Naive thymus-derived CD8-positive, alpha-beta T cell (primary cell): ENCODE data around the gene EIF4G2. TPM values are rescaled to one million over a fixed set of nuclear protein-coding genes. Genes with fewer than 3 reads are reported as not detected.
A peak's percentile ranks its signal among the peaks of the same experiment; 100 is the strongest.

ENCODE experiments used
- ATAC-seq, 2 donors: fragments of 150-1000 bp; cut with Tn5 transposase in 1 of 2; sonication (Bioruptor Pico), chemical (Tn5 transposase) in 1 of 2; 1 replicate in 1 of 2; 2 replicates in 1 of 2; pipeline ENCODE4 v1.10.0; 2021; ENCODE audit warnings: mild to moderate bottlenecking in 2 of 2, moderate library complexity in 2 of 2
- POLR2A ChIA-PET: fragments of 350-600 bp; sonication (Branson Sonifier 250); formaldehyde crosslinking; loops from one replicate; lab custom pipeline; 2021; ENCODE audit warnings: antibody characterized with exemption; lab: Charles Lee
- DNase-seq, 10 donors: peaks; one replicate each; pipeline versions ENCODE4 v3.0.0 to v3.0.0-alpha.2; 2020 to 2022
- H3K27ac Mint-ChIP-seq, 10 donors: one replicate each; pipeline ENCODE4 v1.8.0; 2020 to 2022; ENCODE audit warnings: mild to moderate bottlenecking in 10 of 10, mixed read lengths in 10 of 10, moderate library complexity in 4 of 10, inconsistent platforms in 1 of 10
- H3K27me3 Mint-ChIP-seq, 5 donors: one replicate each; pipeline ENCODE4 v1.8.0; 2021 to 2022; ENCODE audit warnings: mixed read lengths in 5 of 5
- H3K36me3 Mint-ChIP-seq, 3 donors: one replicate each; pipeline ENCODE4 v1.8.0; 2020 to 2022; ENCODE audit warnings: mixed read lengths in 3 of 3, mild to moderate bottlenecking in 2 of 3, inconsistent platforms in 1 of 3
- H3K4me1 Mint-ChIP-seq, 4 donors: one replicate each; pipeline ENCODE4 v1.8.0; 2021 to 2022; ENCODE audit warnings: mixed read lengths in 4 of 4
- H3K4me3 Mint-ChIP-seq, 10 donors: one replicate each; pipeline ENCODE4 v1.8.0; 2020 to 2022; ENCODE audit warnings: mild to moderate bottlenecking in 10 of 10, mixed read lengths in 10 of 10, moderate library complexity in 6 of 10, inconsistent platforms in 1 of 10
- H3K9me3 Mint-ChIP-seq, 9 donors: one replicate each; pipeline ENCODE4 v1.8.0; 2020 to 2022; ENCODE audit warnings: mixed read lengths in 9 of 9, mild to moderate bottlenecking in 3 of 9, inconsistent platforms in 1 of 9, moderate library complexity in 1 of 9
- polyA plus RNA-seq, 3 donors: library from polyadenylated mRNA; unstranded; fragments of 300-500 nt; fragmentation: Illumina TruSeq; gene quantifications; one replicate each; pipeline ENCODE4 v1.2.3, GENCODE V29; 2021
- total RNA-seq, 8 experiments: library from RNA in 2 of 8; stranded (reverse) in 2 of 8; gene quantifications; one replicate each; pipeline ENCODE4 v1.2.3 and lab custom pipeline; 2021 to 2026

EIF4G2 gene
- total and polyA plus RNA-seq, 5 experiments from 2014 or later: 315 to 638 (median 425) TPM

- peak in 1 of 10 donors; percentile 17 for DNase-seq
- no peak for ATAC-seq
- H3K9me3 Mint-ChIP-seq: no peaks in the 10 kb centered on the region
- no peak overlapping the region for H3K27ac Mint-ChIP-seq
- no peaks in the 10 kb centered on the region for H3K27me3 Mint-ChIP-seq
- POLR2A ChIA-PET: interaction anchor here (0.8 kb wide), 1 partner anchor 20 kb away, joined by 3 read pairs; the partner anchor contains the start of gene CTR9
- peaks cover 1 to 46% (median 13%) of the 10 kb centered on the region in 3 donors for H3K36me3 Mint-ChIP-seq
- peaks cover 0 to 1% (median 0%) of the 10 kb centered on the region in 4 donors for H3K4me1 Mint-ChIP-seq
- no peak overlapping the region for H3K4me3 Mint-ChIP-seq
Measured at GRCh38 chr11:10770626-10771254, 38.0 kb downstream of the EIF4G2 start.

- POLR2A ChIA-PET: no interaction called here
- H3K36me3 Mint-ChIP-seq: peaks cover 14 to 44% (median 24%) of the 10 kb centered on the region in 3 donors
- no peaks in the 10 kb centered on the region for H3K9me3 Mint-ChIP-seq
- H3K4me3 Mint-ChIP-seq: no peak overlapping the region
- H3K27me3 Mint-ChIP-seq: no peaks in the 10 kb centered on the region
- H3K27ac Mint-ChIP-seq: no peak overlapping the region
- H3K4me1 Mint-ChIP-seq: peaks cover 0 to 5% (median under 1%) of the 10 kb centered on the region in 4 donors
- DNase-seq: no peak
- no peak for ATAC-seq
Measured at GRCh38 chr11:10764412-10764811, 44.3 kb downstream of the EIF4G2 start.

DNA sequence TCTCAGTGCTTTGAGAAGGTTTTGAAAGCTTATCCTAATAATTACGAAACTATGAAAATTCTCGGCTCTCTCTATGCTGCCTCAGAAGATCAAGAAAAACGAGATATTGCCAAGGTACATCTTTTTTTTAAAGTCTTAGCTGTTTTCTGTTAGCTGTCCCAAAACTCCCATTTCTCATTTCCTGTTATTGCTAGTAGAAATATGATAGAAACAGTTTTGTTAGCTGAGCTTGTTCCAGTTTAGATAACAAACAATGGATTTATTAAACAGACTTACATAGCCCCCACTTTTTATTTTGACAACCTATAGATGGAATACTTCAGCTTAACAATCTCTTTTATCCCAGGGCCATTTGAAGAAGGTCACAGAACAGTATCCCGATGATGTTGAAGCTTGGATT, 45.0 kb downstream of the EIF4G2 start:
- H3K27ac Mint-ChIP-seq: peak overlapping the region in 1 of 10 donors; percentile 31
- POLR2A ChIA-PET: no interaction called here

DNA sequence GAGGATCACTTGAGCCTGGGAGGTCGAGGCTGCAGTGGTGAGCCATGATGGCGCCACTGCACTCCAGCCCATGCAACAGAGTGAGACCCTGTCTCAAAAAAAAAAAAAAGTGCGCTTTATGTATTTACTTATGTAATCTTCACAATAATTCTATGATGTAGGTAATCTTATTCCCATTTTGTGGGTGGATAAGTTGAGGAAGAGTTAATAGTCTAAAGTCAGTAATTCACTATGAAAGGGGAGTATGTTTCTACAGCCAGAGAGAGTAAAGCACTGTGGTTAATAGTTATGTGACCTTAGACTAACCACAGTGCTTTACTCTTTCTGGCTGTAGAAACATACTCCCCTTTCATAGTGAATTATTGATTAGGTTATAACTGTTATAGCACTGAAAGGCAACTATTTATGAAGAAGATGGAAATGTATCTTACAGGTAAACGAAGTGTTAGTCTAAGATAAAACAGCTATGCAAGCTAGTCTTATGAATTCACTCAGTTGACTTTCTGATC, 45.8 kb downstream of the EIF4G2 start:
- H3K27me3 Mint-ChIP-seq: no peaks in the 10 kb centered on the region
- no peaks in the 10 kb centered on the region for H3K9me3 Mint-ChIP-seq
- POLR2A ChIA-PET: no interaction called here
- peak overlapping the region in 1 of 10 donors; percentile 54 for H3K27ac Mint-ChIP-seq
- no peak for DNase-seq
- peaks cover 14 to 44% (median 22%) of the 10 kb centered on the region in 3 donors for H3K36me3 Mint-ChIP-seq
- H3K4me3 Mint-ChIP-seq: no peak overlapping the region
- peaks cover 0 to 5% (median under 1%) of the 10 kb centered on the region in 4 donors for H3K4me1 Mint-ChIP-seq
- no peak for ATAC-seq

More for the DNA sequence above, 45.0 kb downstream of the EIF4G2 start:
- Mint-ChIP-seq H3K4me1 (peaks cover 0 to 5% (median under 1%) of the 10 kb centered on the region in 4 donors), H3K36me3 (peaks cover 14 to 44% (median 22%) of the 10 kb centered on the region in 3 donors), H3K9me3 (no peaks in the 10 kb centered on the region), H3K27me3 (no peaks in the 10 kb centered on the region), H3K4me3 (no peak overlapping the region)
- ATAC-seq (no peak), DNase-seq (no peak)

GRCh38 chr11:10762185-10762584, 46.5 kb downstream of the EIF4G2 start:
- Mint-ChIP-seq H3K27ac (peak overlapping the region in 3 of 10 donors; percentile 1 to 70 (median 25)), H3K27me3 (no peaks in the 10 kb centered on the region), H3K36me3 (peaks cover 14 to 44% (median 16%) of the 10 kb centered on the region in 3 donors), H3K9me3 (no peaks in the 10 kb centered on the region), H3K4me3 (no peak overlapping the region), H3K4me1 (peaks cover 0 to 5% (median under 1%) of the 10 kb centered on the region in 4 donors)
- POLR2A ChIA-PET: no interaction called here
- ATAC-seq: no peak
- DNase-seq: no peak

- Mint-ChIP-seq H3K27ac (peak overlapping the region in 1 of 10 donors; percentile 22), H3K36me3 (peaks cover 11 to 45% (median 14%) of the 10 kb centered on the region in 3 donors), H3K4me1 (peaks cover 0 to 5% (median under 1%) of the 10 kb centered on the region in 4 donors), H3K9me3 (no peaks in the 10 kb centered on the region), H3K27me3 (no peaks in the 10 kb centered on the region), H3K4me3 (no peak overlapping the region)
- POLR2A ChIA-PET: no interaction called here
- no peak for ATAC-seq
- no peak for DNase-seq
Measured at GRCh38 chr11:10761085-10761698, 47.5 kb downstream of the EIF4G2 start.

- Mint-ChIP-seq H3K9me3 (no peaks in the 10 kb centered on the region), H3K27me3 (no peaks in the 10 kb centered on the region), H3K36me3 (peaks cover 10 to 54% (median 12%) of the 10 kb centered on the region in 3 donors), H3K4me1 (peaks cover 0 to 9% (median 4%) of the 10 kb centered on the region in 4 donors), H3K4me3 (no peak overlapping the region), H3K27ac (no peak overlapping the region)
- ATAC-seq: no peak
- POLR2A ChIA-PET: no interaction called here
- no peak for DNase-seq
Measured at GRCh38 chr11:10758957-10759356, 49.8 kb downstream of the EIF4G2 start.

DNA sequence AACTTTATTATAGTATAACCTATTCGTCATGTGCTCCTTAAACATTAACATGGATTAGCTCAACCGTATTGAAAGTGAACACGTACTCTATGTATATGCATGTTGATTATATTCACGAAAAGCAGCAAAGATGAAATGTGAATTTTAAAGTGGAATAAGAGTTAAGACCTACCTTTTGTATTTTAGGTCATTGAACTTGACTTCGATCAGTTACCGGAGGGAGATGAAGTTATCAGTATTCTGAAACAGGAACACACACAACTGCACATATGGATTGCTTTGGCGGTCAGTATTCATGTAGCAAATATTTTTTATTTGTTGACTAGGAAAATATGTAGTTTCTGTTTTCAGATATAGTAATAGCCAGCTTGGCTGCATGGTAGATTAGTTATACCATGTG, 56.2 kb downstream of the EIF4G2 start:
- ATAC-seq (no peak), DNase-seq (no peak)
- Mint-ChIP-seq H3K27ac (peak overlapping the region in 3 of 10 donors; percentile 13 to 96 (median 24)), H3K36me3 (peaks cover 0 to 32% (median 9%) of the 10 kb centered on the region in 3 donors), H3K9me3 (no peaks in the 10 kb centered on the region), H3K27me3 (no peaks in the 10 kb centered on the region), H3K4me3 (peak overlapping the region; percentile 26 to 97 (median 96)), H3K4me1 (peaks cover 7 to 32% (median 24%) of the 10 kb centered on the region in 4 donors)
- POLR2A ChIA-PET: interaction anchor here (0.5 to 3.8 kb wide), 2 partner anchors 26 to 56 kb away, joined by 3 to 46 read pairs; partner anchors contain the start of gene EIF4G2

DNA sequence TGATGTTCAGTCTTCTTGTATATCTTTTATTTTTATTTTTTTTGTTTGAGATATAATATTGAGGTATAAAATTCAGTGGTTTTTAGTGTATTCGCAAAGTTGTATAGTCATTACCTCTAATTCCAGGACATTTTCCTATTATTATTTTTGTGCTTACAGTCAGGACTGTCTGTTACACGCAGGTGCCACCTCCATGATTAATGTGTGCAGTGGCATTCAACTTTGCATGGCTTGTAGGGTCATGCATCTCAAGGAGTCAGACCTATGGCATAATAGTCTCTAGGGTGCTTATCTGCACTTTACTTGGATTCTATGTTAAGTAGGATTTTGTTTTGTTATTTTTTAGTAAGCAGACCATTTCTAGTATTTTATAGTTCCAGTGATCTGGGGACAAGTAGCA, 56.7 kb downstream of the EIF4G2 start:
- POLR2A ChIA-PET: interaction anchor here (0.5 to 3.8 kb wide), 3 partner anchors 26 to 106 kb away, joined by 3 to 46 read pairs (median 11); partner anchors contain the start of genes EIF4G2 and ZBED5
- no peaks in the 10 kb centered on the region for H3K27me3 Mint-ChIP-seq
- H3K27ac Mint-ChIP-seq: peak overlapping the region; percentile 94 to 98 (median 95)
- H3K36me3 Mint-ChIP-seq: peaks cover 0 to 32% (median 9%) of the 10 kb centered on the region in 3 donors
- peaks cover 7 to 32% (median 24%) of the 10 kb centered on the region in 4 donors for H3K4me1 Mint-ChIP-seq
- no peak for DNase-seq
- H3K9me3 Mint-ChIP-seq: no peaks in the 10 kb centered on the region
- H3K4me3 Mint-ChIP-seq: peak overlapping the region; percentile 93 to 97 (median 96)
- no peak for ATAC-seq

DNA sequence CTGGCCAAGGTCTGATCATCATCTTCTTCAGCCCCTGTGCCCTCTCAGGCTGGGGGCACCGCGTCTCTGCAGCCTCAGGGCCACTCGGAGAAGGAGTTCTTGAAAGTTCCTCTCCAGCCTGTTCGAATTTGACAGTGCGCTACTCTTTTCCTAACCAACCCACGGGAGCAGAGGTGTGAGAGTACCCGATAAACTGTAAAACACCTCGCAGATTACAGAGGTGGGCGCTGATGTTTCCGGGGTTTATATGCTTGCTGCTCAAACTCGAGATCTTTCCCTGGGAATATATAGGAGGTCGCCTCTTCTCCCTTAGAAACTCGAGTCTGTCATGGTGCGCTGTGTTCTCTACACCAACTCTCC, 57.2 kb downstream of the EIF4G2 start:
- ATAC-seq (no peak), DNase-seq (peak in 3 of 10 donors; percentile 5 to 26 (median 20))
- Mint-ChIP-seq H3K4me1 (peaks cover 7 to 32% (median 24%) of the 10 kb centered on the region in 4 donors), H3K27me3 (no peaks in the 10 kb centered on the region), H3K9me3 (no peaks in the 10 kb centered on the region), H3K4me3 (peak overlapping the region; percentile 93 to 97 (median 96)), H3K36me3 (peaks cover 0 to 32% (median 9%) of the 10 kb centered on the region in 3 donors), H3K27ac (peak overlapping the region; percentile 94 to 98 (median 95))
- POLR2A ChIA-PET: interaction anchor here (0.6 to 3.8 kb wide), 6 partner anchors 15 to 211 kb away, joined by 3 to 46 read pairs (median 4); partner anchors contain the start of genes EIF4G2, RNF141 and ZBED5

DNA sequence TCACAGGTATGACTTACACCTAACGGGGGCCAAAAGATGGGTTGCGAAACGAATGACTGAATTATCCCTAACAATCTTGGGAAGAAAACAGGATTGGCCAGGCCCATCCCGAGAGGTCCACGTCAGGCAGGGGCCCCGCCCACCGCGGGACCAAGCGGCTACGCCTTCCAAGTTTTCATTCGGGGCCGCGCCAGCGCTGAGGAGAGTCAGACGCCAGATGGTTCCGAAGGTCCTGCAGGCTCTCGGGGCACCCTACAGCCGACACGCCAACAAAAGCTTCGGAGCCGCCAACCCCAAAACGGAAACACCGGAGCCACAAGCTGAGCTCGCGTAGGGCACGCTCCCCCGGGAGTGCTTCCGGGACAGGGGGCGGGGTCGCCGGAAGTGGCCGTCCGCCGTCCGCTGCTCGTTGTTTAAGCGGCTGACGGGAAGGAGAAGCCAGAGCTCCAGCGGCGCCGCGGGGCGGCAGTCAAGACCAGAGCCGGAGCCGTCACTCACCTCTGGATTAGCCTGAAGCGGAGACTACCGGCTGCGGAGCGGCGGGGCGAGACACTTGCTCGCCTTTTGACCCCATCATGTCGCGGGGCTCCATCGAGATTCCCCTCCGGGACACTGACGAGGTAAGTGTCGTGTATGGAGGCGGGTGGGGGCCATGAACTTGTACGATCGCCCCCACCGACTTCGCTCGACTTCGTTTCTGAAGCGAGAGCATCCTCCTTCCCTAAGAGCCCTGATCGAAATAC, 57.7 kb downstream of the EIF4G2 start, which contains the start of gene CTR9:
Gene CTR9, plus strand, starts transcription at position 409 of the 743 bp plus-strand sequence. Its CDS starts 167 bp downstream, at position 576.
- ATAC-seq: peak; percentile 90 to 93
- Mint-ChIP-seq H3K4me1 (peaks cover 7 to 32% (median 24%) of the 10 kb centered on the region in 4 donors), H3K9me3 (no peaks in the 10 kb centered on the region)

DNA sequence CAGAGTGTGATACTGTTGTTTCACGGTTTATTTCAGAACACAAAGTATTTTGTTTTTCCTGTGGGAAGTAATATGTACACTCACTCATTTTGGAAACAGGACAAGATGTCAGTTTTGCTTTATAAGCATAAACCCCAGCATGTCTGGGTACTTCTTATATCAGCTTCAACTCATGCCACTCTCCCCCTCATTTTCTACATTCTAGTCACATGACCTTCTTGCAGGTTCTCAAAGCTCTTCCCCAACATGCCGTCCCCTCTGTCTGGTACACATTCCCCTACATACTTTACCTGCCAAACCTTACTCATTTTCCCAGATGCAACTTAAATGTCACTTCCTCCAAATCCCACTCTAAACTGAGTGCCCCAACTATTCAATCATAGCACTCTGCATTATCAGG, 59.2 kb downstream of the EIF4G2 start:
- DNase-seq (no peak), ATAC-seq (no peak)
- Mint-ChIP-seq H3K4me3 (peak overlapping the region in 5 of 10 donors; percentile 13 to 61 (median 41)), H3K27me3 (no peaks in the 10 kb centered on the region), H3K27ac (peak overlapping the region in 2 of 10 donors; percentile 7 to 9), H3K4me1 (peaks cover 7 to 33% (median 26%) of the 10 kb centered on the region in 4 donors), H3K36me3 (peaks cover 0 to 18% (median 0%) of the 10 kb centered on the region in 3 donors), H3K9me3 (no peaks in the 10 kb centered on the region)
- POLR2A ChIA-PET: no interaction called here

More for the DNA sequence above, 57.7 kb downstream of the EIF4G2 start, which contains the start of gene CTR9:
- H3K27me3 Mint-ChIP-seq: no peaks in the 10 kb centered on the region
- POLR2A ChIA-PET: interaction anchor here (0.6 to 3.8 kb wide), 8 partner anchors 15 to 1937 kb away, joined by 3 to 46 read pairs (median 4); partner anchors contain the start of genes EIF4G2, RNF141 and ZBED5
- H3K36me3 Mint-ChIP-seq: peaks cover 0 to 30% (median 9%) of the 10 kb centered on the region in 3 donors
- H3K4me3 Mint-ChIP-seq: peak within 1 kb of the TSS; percentile 93 to 97 (median 96)
- peak; percentile 83 to 93 (median 88) for DNase-seq
- H3K27ac Mint-ChIP-seq: peak within 1 kb of the TSS; percentile 94 to 98 (median 95)
